ENCODE results near the gene OR1F1.

- TF ChIP-seq ZSCAN18 (CRISPR knock-in tag; IDR thresholded peaks at IDR 0.05) (no peak), CTCF (IDR thresholded peaks at IDR 0.05) (no peak), MAX (CRISPR knock-in tag; IDR thresholded peaks at IDR 0.05) (no peak), PREB (CRISPR knock-in tag; IDR thresholded peaks at IDR 0.05; ENCODE audit: borderline replicate concordance) (no peak), ATF3 (CRISPR knock-in tag; conservative IDR thresholded peaks at IDR 0.05) (no peak), ZNF423 (CRISPR knock-in tag; IDR thresholded peaks at IDR 0.05) (no peak), E2F5 (CRISPR knock-in tag; IDR thresholded peaks at IDR 0.05) (no peak), RELA (CRISPR knock-in tag; IDR thresholded peaks at IDR 0.05; ENCODE audit: borderline replicate concordance) (no peak), FOXP1 (CRISPR knock-in tag; IDR thresholded peaks at IDR 0.05; ENCODE audit: borderline replicate concordance) (no peak)
Observed at GRCh38 chr16:3235856-3236669, 48.1 kb downstream of the OR1F1 start.

Measured in WTC11 (cell line).